ENCODE measurements around the gene GMPR2.
A peak's percentile ranks its signal among the peaks of the same experiment; 100 is the strongest.
"Not testable (repeated sequence)": the region's sequence is repeated elsewhere in the genome, so short reads cannot be mapped to it uniquely, and the experiment has no call there.

Gene GMPR2

DNA sequence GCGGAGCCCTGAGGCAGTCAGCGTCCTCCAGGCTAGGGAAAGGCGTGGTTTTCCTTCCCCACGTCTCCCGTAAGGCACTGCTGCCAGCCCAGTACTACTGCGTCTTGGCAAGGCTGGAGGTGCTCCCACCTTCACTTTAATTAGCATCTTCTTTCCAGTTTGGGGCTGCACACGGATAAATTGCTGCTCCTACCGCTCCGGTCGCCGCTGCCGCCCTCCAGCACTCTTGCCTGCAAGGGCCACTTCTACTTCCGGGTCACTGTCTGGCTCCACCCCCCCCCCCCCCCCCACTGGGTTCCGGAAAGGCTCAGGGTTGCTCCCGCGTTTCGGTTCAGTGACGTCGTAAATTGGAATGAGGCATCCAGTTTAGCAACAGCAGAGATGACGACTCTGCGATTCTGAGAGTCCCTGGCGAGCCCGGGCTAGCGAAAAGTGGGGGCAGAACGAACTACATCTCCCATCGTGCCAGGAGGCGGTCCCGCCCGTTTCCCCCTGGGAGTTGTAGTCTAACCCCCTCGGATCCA is 546 bp upstream of the GMPR2 start, which contains the start of gene NEDD8:
Gene NEDD8 (minus strand): TSS at position 247 of the 524 bp plus-strand sequence. CDS start 100 bp downstream, at position 147.
- DNase-seq: peak; percentile 83

- no peak for DNase-seq
Observed at GRCh38 chr14:24233538-24233866, 773 bp downstream of the GMPR2 start.

DNA sequence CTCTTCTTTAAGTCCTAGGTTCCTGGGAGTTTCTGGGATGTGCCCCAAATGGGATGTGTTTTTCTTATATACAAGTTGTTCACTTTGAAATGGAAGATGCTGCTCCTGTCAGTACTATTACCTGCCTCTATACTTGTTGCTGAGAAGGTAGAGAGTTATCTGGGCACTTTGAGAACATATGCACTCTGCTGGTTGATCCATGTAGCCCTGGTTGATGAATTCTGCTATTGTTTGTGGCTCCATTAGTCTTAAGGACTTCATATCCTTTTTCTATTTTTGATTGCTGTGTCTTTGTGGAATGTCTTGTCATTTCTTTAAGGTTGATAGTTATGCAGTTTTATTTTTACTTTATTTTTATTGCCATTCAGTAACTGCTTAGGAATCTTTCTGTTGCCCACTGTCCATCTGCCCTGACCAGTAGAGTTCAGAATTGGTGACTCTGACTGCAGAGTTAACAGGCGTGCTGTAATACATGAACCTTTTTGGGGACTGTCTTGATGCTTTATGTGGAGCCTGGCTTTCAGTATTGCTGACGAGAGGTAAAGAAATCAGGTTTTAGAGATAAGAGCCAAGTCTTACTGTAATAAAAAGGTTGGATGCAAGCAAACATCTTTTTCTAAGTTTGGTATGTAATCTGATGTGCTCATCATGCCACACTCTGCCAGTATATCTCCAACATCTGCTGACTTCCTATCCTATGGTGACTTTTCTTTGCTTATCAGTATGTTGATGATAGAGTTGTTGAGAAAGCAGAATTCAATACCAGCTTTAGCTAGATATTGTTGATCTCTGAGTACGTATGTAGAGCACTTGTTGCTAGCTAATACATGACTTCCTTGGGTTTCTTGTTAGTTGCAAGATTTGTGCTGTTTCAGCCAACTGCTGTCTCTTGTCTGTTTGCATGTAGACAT is 1.6 kb downstream of the GMPR2 start:
- no peak for DNase-seq

- DNase-seq: no peak
Observed at GRCh38 chr14:24235804-24236688, 3.3 kb downstream of the GMPR2 start.

DNA sequence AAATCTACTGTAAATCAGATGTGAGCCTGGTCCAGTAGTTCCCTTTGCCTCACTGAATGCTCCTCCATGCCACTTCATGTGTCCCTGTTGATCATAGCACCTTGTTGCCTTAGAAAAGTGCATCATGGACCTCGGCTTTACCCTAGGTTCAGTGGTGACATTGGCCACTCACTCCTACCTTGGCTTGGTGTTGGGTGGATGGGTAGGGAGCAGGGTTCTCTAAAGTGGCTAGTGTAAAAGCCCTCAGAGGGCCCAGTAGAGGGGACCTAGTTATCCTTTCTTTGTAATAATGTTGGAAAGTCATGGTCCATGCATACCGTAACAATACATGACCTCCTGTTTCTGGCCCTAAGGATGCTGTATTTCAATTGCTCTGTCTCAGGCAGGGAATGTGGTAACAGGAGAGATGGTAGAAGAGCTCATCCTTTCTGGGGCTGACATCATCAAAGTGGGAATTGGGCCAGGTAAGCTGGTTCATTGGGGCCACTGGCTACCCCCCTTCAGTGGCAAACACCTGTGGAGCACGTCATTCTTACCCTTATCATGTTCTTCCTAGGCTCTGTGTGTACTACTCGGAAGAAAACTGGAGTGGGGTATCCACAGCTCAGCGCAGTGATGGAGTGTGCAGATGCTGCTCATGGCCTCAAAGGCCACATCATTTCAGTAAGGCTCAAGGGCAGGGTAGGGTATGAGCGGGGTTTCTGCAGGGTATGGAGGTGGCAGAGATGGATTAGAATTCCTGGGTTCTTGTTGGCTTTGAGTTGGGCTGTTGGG is 4.1 kb downstream of the GMPR2 start:
- no peak for DNase-seq

GRCh38 chr14:24237463-24237955 is 4.8 kb downstream of the GMPR2 start:
- DNase-seq: no peak

GRCh38 chr14:24238123-24238522 is 5.4 kb downstream of the GMPR2 start:
- no peak for DNase-seq

DNA sequence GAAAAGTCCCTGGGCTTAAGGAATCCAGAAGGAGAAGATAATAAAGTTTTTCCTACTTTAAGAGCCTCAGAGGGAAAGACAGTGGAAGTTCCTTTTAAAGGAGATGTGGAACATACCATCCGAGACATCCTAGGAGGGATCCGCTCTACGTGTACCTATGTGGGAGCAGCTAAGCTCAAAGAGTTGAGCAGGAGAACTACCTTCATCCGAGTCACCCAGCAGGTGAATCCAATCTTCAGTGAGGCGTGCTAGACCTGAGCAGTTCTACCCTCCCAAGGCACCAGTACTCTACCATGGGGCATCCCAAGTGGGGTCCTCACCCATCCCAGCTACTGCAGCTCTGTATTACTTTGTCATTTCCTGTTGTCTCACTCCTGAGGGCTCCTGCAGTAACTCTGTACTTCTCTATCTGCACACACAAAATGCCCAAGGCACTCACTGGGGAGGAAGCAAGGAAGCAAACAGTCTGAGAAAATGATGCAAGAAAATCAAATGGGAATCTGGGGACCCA is 5.9 kb downstream of the GMPR2 start:
- DNase-seq: no peak

DNA sequence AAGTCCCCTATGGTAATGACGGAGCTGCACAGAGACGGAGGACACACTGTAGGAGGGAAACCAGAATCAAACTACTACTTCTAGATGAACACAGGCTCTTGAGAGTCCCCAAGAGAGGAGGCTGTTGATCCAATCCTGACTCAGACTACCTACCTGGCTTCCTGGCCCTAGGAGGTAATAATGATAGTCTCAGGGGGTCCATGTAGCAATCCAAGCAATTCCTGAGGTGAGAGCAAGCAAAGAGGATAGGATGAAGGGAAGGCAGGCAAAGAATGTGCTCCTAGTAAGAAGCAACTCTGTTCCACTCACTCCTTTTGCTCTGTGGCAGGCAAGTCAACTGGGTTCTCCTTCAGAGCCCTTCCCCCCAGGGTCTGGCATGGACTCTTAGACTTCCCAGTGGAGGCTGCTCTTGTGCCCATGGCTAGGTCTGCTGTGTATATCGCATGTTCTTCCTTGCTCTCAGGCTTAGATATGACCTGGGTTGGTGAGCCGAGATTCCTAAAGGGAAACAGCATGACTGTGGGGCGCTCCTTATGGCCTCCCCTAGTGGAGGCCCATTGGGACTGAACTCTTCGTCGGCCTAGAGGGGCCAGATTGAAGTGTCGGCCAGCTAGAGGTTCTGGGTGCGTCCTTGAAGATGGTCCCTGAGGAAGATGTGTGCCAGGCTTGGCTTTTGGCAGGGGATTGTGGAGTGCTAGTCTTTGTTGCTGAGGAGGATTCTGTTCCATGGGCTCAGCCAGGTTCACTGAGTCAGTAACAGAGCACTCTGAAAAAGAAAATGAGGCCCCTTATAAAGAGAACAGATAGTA is 7.6 kb downstream of the GMPR2 start:
- no peak for DNase-seq

GRCh38 chr14:24241829-24242443 is 9.2 kb downstream of the GMPR2 start:
- DNase-seq: peak; percentile 91

- no peak for DNase-seq
Observed at GRCh38 chr14:24243336-24243836, 10.7 kb downstream of the GMPR2 start.

DNA sequence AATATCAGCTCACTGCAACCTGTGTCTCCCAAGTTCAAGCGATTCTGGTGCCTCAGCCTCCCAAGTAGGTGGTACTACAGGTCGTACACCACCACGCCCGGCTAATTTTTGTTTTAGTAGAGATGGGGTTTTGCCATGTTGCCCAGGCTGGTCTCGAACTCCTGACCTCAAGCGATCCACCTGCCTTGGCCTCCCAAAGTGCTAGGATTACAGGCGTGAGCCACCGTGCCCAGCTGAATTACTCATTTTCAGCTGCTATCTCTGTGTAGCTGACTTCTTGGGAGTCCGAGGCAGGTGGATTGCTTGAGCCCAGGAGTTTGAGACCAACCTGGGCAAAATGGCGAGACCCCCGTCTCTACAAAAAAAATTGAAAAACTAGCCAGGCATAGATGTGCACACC is 12.6 kb downstream of the GMPR2 start:
- DNase-seq: not testable (repeated sequence)

- DNase-seq: no peak
Observed at GRCh38 chr14:24246765-24247212, 14.1 kb downstream of the GMPR2 start.

- DNase-seq: no peak
Observed at GRCh38 chr14:24247422-24247821, 14.7 kb downstream of the GMPR2 start.

DNA sequence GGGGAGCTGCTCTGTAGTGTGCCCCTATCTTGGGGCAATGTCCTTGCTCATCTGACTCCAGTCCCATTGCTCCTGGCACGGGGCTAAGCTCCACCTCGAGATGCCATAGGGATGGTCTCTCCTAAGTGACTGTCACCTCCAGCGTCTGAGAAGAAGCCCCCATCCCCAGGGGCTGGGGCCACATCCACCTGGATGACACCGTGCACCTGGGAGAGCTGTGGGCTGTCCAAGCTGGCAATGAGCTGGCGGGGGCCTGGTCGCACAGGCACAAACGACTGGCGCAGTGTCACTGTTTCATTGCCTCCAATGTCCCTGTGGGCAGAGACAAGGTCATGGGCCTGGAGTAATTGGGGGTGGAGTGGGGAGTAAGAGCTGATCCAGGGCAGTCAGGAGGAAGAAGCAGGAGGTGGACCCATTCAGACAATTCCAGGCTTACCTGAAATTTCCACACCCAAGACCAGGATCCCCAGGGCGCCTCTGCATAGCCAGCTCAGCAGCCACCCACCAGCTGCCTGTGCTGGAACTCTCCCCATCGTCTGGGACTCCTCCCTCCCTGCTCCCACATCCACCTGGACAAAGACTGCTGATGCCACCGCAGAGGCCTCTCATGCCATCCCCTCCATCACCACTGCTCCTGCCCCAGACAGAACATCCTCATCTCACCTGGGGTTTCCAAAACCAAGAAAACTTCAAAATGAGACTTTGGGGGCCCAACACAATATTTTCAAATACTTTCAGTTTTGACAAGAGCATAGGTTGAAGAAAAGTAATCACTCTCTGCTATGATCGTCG is 16.7 kb downstream of the GMPR2 start:
- no peak for DNase-seq

DNA sequence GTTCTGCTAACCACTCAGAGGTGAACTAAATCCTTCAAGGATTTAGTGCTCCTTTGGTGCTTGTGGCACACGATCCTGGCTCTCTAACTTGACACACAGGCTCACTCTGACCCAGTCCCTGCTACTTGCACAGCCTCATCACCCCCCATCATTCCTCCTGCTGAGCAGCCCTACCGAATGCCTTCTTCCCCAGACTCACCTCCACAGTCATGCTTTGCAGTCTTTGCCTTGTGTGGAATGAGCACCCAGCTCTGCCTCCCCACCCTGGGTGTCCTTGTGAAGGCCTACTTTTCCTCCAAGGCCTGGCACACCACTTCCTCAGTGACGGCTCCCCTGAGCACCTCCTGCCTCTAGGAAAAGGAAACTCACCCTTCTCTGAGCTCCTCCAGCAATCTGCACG is 17.6 kb downstream of the GMPR2 start:
- DNase-seq: no peak

- DNase-seq: no peak
Observed at GRCh38 chr14:24251880-24252288, 19.2 kb downstream of the GMPR2 start.

GRCh38 chr14:24252289-24253124 is 19.8 kb downstream of the GMPR2 start:
- no peak for DNase-seq

DNA sequence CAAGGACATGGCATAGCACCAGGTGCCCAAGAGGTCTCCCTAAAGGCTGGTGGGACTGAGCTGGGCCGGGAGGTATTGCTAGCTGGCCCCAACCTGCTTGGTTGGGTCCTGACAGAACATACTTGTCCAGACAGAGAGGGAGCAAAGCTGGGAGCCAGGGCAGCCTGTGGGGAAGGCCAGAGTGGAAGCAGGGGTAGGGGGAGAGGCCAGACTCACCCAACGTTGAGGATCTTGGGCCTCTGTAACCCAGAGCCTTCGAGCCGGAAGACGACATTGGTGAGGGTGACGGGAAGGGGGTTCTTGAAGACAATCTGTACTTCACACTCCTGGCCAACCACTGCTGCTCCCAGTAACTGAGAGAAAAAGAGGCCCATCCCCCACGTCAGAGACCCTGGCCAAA is 21.2 kb downstream of the GMPR2 start:
- no peak for DNase-seq
